SK-N-MC (cell line): ENCODE results near the gene ELMO1.

Experiments
- DNase-seq: peaks from one replicate; pipeline ENCODE4 v3.0.0-alpha.2; 2011; ENCODE audit warnings: low read depth, low spot score
- H3K27ac ChIP-seq: fragments of 200-600 bp; sonication (generic); 2 replicates; pipeline ENCODE4 v1.5.1; 2016; ENCODE audit warnings: mixed run types
- H3K36me3 ChIP-seq: fragments of 200-600 bp; sonication (generic); 2 replicates; pipeline ENCODE4 v1.6.1; 2017; ENCODE audit warnings: antibody characterized with exemption, low read length, mixed read lengths; ENCODE audit not compliant: insufficient read depth
- H3K4me3 ChIP-seq: fragments of 200-600 bp; sonication (generic); 2 replicates; pipeline ENCODE4 v1.5.1; 2016
- H3K9ac ChIP-seq: fragments of 200-600 bp; sonication (generic); 2 replicates; pipeline ENCODE4 v1.8.0; 2017; ENCODE audit warnings: mixed run types, mixed read lengths; ENCODE audit not compliant: insufficient read length
- H3K9me3 ChIP-seq: fragments of 200-600 bp; sonication (generic); 2 replicates; pipeline ENCODE4 v1.6.1; 2017; ENCODE audit warnings: low read depth, mild to moderate bottlenecking, antibody characterized with exemption, low read length, moderate library complexity, mixed read lengths
- EZH2 ChIP-seq: fragments of 200-600 bp; sonication (generic); IDR thresholded peaks from one replicate; pipeline ENCODE4 v1.6.1; 2017; ENCODE audit warnings: antibody characterized with exemption
- FOXP2 ChIP-seq: optimal IDR thresholded peaks from 2 replicates; pipeline ENCODE3; 2011; ENCODE audit warnings: mild to moderate bottlenecking, moderate library complexity; ENCODE audit not compliant: insufficient read depth; ENCODE audit errors: extremely low read length, control extremely low read depth
- POLR2AphosphoS5 ChIP-seq: IDR thresholded peaks from 2 replicates; pipeline ENCODE4 v1.6.1; 2012; ENCODE audit warnings: mild to moderate bottlenecking, low read depth, low read length, borderline replicate concordance

The ELMO1 gene

GRCh38 chr7:37440738-37441385 lies 7.8 kb downstream of the ELMO1 start:
- Histone ChIP-seq H3K27ac (no peak overlapping the region), H3K36me3 (no peaks in the 10 kb centered on the region), H3K9me3 (no peaks in the 10 kb centered on the region), H3K9ac (no peak overlapping the region), H3K4me3 (no peak overlapping the region)
- TF ChIP-seq POLR2AphosphoS5 (no peak), EZH2 (no peak), FOXP2 (no peak)
- DNase-seq: no peak

GRCh38 chr7:37439653-37440026 lies 9.0 kb downstream of the ELMO1 start:
- DNase-seq: no peak
- no peaks in the 10 kb centered on the region for H3K9me3 ChIP-seq
- H3K9ac ChIP-seq: no peak overlapping the region
- TF ChIP-seq FOXP2: no peak
- TF ChIP-seq POLR2AphosphoS5: no peak
- TF ChIP-seq EZH2: no peak
- H3K27ac ChIP-seq: no peak overlapping the region
- no peak overlapping the region for H3K4me3 ChIP-seq
- H3K36me3 ChIP-seq: no peaks in the 10 kb centered on the region

DNA sequence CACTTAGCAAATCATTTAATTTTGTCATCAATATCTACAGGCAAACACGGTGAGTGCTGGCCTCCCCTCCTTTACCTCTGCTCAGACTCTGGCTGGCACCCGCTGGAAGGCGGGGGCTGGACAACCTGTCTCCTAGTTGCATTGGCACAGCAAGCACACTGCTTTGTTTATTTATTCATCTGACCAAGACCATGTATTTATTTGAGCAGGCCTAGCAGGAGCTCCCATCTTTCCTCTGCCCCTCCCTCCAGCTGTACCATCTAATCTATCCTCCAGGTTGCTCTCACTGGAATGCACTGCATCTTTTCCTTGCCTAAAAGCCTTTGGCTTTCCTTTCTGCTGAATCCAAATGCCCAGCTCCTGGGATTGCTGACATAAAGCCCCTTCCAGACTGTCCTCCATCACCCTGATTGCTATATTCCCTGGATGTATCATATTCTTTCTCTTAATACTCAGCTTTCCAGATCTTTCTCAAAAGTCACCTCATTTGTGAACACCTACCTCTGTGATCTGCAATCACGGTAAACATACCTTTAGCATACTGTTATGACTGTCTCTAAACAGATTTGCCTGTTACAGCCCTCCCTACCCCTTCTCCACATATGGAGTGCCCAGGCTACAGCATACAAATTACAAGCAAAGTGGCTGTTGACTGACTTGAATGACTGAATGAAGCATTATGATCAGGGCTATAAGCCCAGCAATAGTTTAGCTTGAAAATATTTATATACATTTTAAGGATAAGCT lies 9.6 kb downstream of the ELMO1 start:
- Histone ChIP-seq H3K9me3 (no peaks in the 10 kb centered on the region), H3K9ac (no peak overlapping the region), H3K4me3 (no peak overlapping the region), H3K36me3 (no peaks in the 10 kb centered on the region), H3K27ac (no peak overlapping the region)
- TF ChIP-seq FOXP2 (no peak), POLR2AphosphoS5 (no peak), EZH2 (no peak)
- DNase-seq: no peak

- H3K9me3 ChIP-seq: no peaks in the 10 kb centered on the region
- no peak overlapping the region for H3K4me3 ChIP-seq
- DNase-seq: no peak
- no peak overlapping the region for H3K27ac ChIP-seq
- no peak for TF ChIP-seq FOXP2
- TF ChIP-seq EZH2: no peak
- no peak for TF ChIP-seq POLR2AphosphoS5
- no peak overlapping the region for H3K9ac ChIP-seq
- no peaks in the 10 kb centered on the region for H3K36me3 ChIP-seq
Measured at GRCh38 chr7:37435156-37435855, 13.4 kb downstream of the ELMO1 start.

DNA sequence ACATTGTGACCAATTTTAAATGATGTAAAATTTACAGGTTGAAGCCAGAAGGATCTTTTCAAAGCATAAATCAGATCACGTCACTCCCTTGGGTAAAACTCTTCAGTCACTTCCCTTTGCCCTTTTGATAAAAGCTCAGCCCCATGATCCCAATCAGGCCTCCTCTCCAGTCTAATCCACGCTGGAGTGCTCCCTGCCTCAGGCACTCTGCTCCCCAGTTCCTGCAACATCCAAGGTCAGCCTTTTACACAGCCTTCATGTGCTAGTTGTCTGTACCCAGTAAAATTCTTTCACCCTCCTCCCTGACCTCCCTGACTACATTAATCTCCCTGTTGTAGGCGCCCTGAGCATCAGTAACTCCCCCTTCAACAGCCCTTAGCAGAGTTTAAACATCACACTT lies 14.1 kb downstream of the ELMO1 start:
- H3K4me3 ChIP-seq: no peak overlapping the region
- H3K27ac ChIP-seq: no peak overlapping the region
- no peaks in the 10 kb centered on the region for H3K36me3 ChIP-seq
- DNase-seq: no peak
- TF ChIP-seq EZH2: no peak
- no peak for TF ChIP-seq POLR2AphosphoS5
- no peak for TF ChIP-seq FOXP2
- H3K9ac ChIP-seq: no peak overlapping the region
- no peaks in the 10 kb centered on the region for H3K9me3 ChIP-seq

GRCh38 chr7:37433166-37433565 lies 15.5 kb downstream of the ELMO1 start:
- Histone ChIP-seq H3K4me3 (no peak overlapping the region), H3K36me3 (no peaks in the 10 kb centered on the region), H3K9ac (no peak overlapping the region), H3K9me3 (no peaks in the 10 kb centered on the region), H3K27ac (no peak overlapping the region)
- no peak for DNase-seq
- TF ChIP-seq FOXP2 (no peak), POLR2AphosphoS5 (no peak), EZH2 (no peak)

DNA sequence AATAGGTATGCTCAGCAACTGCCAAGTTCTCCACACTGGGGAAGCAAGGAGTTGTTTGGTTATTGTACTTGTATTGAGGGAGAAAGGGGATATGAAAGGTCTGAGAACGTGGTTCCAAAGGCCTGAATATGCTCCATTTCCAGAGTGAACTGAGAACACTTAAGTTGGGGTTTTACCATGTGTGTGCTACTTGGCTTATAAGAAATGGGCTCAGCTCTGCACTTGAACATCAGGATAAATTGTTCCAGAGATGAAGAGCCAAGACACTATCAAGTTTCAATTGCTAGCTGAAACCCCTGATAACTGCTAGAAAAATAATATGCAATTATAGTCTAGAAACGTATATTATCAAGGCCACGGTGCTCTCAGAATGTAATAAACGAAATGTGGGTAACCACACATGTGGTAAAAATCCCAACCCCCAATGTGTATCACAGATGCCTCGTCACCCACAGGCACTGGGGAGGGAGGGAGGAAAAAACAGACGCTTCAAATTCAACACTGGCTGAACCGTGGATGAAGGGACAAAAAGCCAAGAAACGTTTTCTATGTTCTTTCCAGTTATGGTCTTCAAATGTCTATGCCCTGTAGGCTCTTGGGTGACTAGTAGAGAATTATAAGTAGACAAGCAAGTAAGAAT lies 16.3 kb downstream of the ELMO1 start:
- DNase-seq: no peak
- Histone ChIP-seq H3K9ac (no peak overlapping the region), H3K9me3 (no peaks in the 10 kb centered on the region), H3K27ac (no peak overlapping the region), H3K4me3 (no peak overlapping the region), H3K36me3 (no peaks in the 10 kb centered on the region)
- TF ChIP-seq POLR2AphosphoS5 (no peak), EZH2 (no peak), FOXP2 (no peak)

- TF ChIP-seq POLR2AphosphoS5 (no peak), FOXP2 (no peak), EZH2 (no peak)
- H3K9me3 ChIP-seq: no peaks in the 10 kb centered on the region
- H3K27ac ChIP-seq: no peak overlapping the region
- H3K36me3 ChIP-seq: no peaks in the 10 kb centered on the region
- no peak overlapping the region for H3K9ac ChIP-seq
- no peak for DNase-seq
- no peak overlapping the region for H3K4me3 ChIP-seq
Measured at GRCh38 chr7:37431413-37431812, 17.3 kb downstream of the ELMO1 start.
